HG02588 (cell line): ENCODE results near the gene GPX3.

Source experiments
- ATAC-seq: cut with Tn5 transposase; IDR thresholded peaks from one replicate; pipeline ENCODE4 v1.9.1; 2021; ENCODE audit warnings: mild to moderate bottlenecking, moderate library complexity; ENCODE audit not compliant: unreplicated experiment

GPX3 gene

DNA sequence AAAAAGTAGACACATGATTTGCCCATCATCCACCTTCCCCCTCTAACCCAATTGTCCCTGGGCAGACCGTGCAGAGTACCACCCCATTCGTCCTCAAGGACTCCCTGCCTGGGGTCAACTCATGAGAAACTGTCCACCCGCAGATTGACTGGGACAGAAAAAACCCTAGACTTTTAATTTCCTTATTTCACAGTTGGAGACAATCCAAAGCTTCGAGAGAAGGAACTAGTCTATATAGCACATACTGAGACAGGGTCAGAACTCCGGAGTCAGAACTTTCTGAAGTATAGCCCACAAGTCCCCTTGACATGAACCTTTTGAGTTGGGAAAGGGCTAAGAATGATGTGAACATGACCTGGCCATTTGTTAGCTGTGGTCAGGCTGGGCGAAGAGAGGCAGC lies 7.5 kb upstream of the GPX3 start:
- no peak for ATAC-seq

GRCh38 chr5:151014680-151015343 lies 5.6 kb upstream of the GPX3 start:
- no peak for ATAC-seq

DNA sequence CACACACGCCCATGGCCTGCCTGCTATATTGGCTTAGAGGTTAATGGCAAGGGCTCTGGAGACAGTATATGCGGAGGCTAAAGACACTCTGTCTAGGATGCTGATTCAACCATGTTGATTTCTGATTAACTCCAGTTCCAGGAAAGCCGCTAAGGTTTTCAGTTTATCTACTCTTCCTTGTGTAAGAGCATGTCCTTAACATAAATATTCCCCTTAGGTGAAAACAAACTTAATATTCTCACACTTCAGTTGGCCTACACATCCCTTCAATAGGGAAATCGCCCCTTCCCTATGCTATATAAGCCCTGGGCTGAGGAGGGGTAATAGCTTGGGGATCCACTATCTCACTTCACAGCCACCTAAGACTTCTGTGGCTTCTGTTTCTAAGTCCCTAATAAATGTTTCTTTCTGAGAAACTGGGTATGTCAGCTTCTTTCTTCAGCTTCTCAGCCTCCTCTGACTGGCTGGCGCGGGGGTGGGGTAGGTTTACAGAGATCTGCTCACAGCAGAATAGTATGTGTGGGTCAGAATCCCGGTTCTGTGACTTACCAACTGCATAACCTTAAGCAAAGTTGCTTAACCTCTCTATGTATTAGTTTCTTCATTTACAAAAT lies 4.3 kb upstream of the GPX3 start:
- no peak for ATAC-seq

GRCh38 chr5:151016700-151017099 lies 3.7 kb upstream of the GPX3 start:
- ATAC-seq, result no peak

GRCh38 chr5:151017897-151018296 lies 2.5 kb upstream of the GPX3 start:
- no peak for ATAC-seq

DNA sequence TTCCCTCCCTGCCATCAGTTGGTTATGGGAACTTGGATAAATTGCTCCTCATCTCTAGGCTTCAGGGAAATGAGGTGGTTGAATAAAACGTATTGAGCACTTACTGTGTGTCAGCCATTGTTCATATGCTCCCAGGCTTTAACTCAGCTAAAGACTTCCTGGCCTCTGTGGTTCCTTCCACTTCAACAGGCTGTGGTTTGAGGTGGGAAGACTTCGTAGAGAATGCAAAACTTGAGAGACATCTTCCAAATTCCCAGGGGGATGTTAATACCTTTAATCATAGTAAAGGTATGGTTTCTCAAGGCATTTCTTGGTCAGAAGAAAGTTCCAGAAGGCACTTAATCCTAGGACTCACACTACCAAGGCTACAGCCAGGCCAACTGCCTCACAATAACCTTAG lies 1.5 kb upstream of the GPX3 start:
- ATAC-seq, result no peak

DNA sequence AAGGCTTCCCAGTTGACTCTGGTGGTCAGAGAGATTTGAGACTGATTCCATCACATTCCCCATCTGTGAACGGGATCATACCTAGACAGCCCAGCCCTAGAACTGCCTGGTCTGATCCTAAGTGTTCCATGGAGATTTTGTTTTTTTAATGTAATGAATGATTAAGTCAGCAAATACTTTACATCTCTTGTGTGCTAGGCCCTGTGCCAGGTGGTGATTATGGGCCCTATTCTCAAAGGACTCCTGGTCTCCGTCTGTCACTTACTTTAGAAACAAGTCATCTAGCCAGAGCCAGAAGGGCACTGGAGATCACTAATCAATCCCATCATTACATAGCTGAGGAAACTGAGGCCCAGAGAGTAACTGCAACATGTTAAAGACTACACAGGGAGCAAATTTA lies 1.1 kb upstream of the GPX3 start:
- no peak for ATAC-seq

GRCh38 chr5:151021746-151022145 lies 1.4 kb downstream of the GPX3 start:
- no peak for ATAC-seq

DNA sequence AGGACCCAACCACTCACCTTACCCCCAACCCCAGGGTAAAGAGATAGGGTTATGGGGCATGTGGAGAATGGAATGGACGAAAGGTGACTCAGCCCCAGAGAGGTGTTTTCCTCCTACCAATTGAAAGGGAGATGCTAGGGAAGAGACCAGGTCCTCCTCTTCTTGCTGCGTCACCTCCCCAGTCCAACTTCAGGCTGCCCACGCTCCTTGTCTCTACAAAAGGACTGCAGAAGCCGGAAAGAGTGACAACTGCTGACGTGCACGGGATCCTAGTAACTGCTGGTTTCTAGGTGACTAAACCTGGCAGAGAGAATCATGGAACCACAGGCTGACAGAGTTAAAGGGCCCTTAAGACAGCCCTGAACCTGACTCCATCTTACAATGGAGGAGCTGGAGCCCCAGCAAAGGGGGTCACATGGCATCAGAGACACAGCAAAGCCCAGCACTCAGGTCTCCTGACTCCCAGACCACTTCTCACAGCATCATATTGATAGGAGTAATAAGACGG lies 2.2 kb downstream of the GPX3 start:
- no peak for ATAC-seq

GRCh38 chr5:151023047-151023615 lies 2.7 kb downstream of the GPX3 start:
- no peak for ATAC-seq

DNA sequence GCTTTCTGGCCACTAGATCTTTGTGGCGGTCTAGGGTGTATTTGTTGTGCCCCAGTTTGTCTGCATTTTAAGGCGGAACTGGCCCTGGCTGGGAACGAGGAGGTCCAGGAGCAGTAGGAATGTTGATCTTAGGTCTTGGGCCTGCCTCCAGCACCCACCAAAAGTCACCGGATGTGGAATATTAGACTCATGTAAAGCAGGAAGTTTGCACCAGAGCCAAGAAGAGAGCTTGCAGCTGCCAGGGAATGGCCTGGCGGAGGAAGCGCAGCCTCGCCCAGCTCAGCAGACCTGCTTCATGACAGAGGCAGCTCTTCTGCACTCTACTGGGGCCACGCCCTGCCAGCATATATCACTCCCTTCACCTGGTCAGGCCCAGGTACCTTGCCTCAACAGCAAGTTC lies 3.3 kb downstream of the GPX3 start:
- no peak for ATAC-seq

- ATAC-seq, result no peak
Measured at GRCh38 chr5:151024440-151025249, 4.3 kb downstream of the GPX3 start.

- ATAC-seq, result no peak
Measured at GRCh38 chr5:151025250-151025606, 4.8 kb downstream of the GPX3 start.

- ATAC-seq, result no peak
Measured at GRCh38 chr5:151026088-151026487, 5.7 kb downstream of the GPX3 start.

DNA sequence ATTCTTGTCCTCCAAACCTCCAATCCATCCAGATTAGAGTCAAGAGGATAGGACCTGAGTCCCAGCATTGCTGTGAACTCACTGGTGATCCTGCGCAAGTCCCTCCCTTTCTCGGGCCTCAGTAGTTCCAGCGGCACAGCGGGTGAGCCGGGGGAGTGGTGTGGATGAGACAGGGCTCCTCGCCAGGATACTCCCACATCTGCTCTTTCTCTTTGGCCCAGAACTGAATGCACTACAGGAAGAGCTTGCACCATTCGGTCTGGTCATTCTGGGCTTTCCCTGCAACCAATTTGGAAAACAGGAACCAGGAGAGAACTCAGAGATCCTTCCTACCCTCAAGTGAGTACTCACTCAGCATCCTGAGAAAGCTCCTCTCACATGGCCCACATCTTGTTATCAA lies 6.3 kb downstream of the GPX3 start:
- ATAC-seq, result no peak

DNA sequence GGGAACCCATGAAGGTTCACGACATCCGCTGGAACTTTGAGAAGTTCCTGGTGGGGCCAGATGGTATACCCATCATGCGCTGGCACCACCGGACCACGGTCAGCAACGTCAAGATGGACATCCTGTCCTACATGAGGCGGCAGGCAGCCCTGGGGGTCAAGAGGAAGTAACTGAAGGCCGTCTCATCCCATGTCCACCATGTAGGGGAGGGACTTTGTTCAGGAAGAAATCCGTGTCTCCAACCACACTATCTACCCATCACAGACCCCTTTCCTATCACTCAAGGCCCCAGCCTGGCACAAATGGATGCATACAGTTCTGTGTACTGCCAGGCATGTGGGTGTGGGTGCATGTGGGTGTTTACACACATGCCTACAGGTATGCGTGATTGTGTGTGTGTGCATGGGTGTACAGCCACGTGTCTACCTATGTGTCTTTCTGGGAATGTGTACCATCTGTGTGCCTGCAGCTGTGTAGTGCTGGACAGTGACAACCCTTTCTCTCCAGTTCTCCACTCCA lies 7.6 kb downstream of the GPX3 start:
- ATAC-seq, result no peak

DNA sequence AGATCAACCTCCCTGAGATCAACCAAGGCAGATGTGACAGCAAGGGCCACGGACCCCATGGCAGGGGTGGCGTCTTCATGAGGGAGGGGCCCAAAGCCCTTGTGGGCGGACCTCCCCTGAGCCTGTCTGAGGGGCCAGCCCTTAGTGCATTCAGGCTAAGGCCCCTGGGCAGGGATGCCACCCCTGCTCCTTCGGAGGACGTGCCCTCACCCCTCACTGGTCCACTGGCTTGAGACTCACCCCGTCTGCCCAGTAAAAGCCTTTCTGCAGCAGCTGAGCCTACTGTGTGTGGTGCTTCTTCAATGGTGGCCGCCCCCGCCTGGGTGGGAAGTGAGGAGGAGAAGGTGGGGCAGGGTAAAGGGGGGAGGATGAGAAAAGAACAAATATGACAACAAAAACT lies 8.3 kb downstream of the GPX3 start:
- ATAC-seq, result no peak

DNA sequence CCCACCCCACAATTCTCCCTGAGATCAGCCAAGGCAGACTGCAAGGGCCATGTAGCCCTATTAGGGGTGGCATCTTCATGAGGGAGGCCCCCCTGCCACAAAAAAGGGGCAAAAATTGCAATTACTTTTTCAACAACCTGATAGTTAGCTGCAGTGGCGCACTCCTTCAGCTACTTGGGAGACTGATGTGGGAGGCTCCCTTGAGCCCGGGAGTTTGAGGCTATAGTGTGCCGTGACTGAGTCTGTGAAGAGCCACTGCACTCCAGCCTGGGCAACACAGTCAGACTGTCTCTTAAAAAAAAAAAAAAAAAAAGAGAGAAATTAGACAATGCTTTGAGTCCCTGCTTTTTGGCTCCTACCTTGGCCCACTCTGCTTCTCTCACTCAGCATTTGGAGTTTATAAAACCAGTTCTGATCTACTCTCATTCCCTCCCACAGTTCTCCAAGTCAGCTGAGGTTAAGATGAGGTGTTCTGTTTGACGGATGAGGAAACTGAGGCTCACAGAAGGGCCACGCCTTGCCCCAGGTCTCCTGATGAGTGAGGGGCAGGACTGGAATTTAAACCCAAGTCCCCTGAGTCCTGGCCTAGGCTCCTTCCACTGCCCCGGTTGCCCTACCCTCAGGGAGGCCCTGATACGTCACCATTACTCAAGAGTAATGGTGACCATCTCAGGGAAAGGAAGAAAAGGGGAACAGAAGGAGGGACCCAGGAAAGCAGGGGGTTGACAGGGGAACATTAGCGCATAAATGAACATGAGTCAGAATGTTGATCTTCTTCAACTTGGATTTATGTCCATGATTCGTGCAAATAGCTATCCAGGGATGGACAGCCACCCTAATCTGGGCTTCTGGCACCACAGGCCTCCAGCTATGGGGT lies 9.0 kb downstream of the GPX3 start:
- ATAC-seq, result no peak

DNA sequence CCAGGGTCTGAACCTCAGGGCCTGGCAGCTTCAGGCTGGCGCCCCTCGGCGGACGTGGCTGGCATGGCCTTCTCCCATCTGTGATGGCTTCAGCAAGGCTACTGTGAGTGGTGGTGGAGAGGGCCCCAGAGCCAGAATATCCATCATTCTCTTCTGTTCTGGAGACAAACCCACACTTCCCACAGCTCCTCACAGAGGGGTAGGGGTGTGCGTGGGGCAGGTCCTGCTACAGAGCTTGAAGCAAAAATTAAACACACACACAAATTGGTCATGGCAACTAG lies 9.6 kb downstream of the GPX3 start:
- ATAC-seq, result no peak

GRCh38 chr5:151030379-151030778 lies 10.0 kb downstream of the GPX3 start:
- no peak for ATAC-seq

DNA sequence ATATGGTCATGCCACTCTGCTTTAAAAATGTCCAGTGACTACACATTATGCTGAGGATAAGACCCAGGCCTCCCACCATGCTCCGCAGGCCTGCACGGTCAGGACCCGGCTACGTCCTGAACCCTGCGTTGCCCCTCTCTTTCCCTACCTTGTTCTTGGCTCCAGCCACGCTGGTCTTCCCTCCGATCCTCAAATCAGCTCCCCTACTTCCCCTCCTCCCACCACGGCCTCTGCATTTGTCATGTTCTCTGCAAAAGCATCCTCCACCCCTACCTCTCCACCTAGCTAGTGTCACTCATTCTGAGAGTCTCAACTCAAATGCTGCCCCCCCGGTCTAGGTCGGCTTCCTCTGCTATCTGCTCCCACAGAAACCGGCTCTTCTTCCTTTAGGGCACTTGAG lies 11.2 kb downstream of the GPX3 start:
- ATAC-seq, result no peak
